Stimulated activated CD4-positive, alpha-beta T cell treated with anti-CD3 and anti-CD28 coated beads, Interleukin-1b, Interleukin-23, amount 100 ng/mL, for 24 hours (primary cell): ENCODE data around the gene MUSTN1.
A peak's percentile ranks its signal among the peaks of the same experiment; 100 is the strongest.

Experiments
- DNase-seq, 4 experiments: peaks; one replicate each; pipeline ENCODE4 v3.0.0-alpha.2; 2020; ENCODE audit warnings: low read depth in 4 of 4, low spot score in 1 of 4

The MUSTN1 gene

GRCh38 chr3:52854013-52854412 is 19.2 kb upstream of the MUSTN1 start:
- DNase-seq: no peak

- DNase-seq: no peak
These were observed 17.6 kb upstream of the MUSTN1 start for GRCh38 chr3:52852419-52852818.

- DNase-seq: no peak
These were observed 16.5 kb upstream of the MUSTN1 start for GRCh38 chr3:52851348-52851747.

- no peak for DNase-seq
These were observed 14.8 kb upstream of the MUSTN1 start for GRCh38 chr3:52849656-52850055.

- no peak for DNase-seq
These were observed 13.8 kb upstream of the MUSTN1 start for GRCh38 chr3:52848617-52849016.

- no peak for DNase-seq
These were observed 12.9 kb upstream of the MUSTN1 start for GRCh38 chr3:52847726-52848125.

- no peak for DNase-seq
These were observed 12.4 kb upstream of the MUSTN1 start for GRCh38 chr3:52847241-52847640.

- DNase-seq: no peak
These were observed 11.7 kb upstream of the MUSTN1 start for GRCh38 chr3:52846432-52846965.

GRCh38 chr3:52845691-52846431 is 11.0 kb upstream of the MUSTN1 start:
- DNase-seq: peak in 1 of 4 experiments; percentile 8

- no peak for DNase-seq
These were observed 10.3 kb upstream of the MUSTN1 start for GRCh38 chr3:52845157-52845556.

GRCh38 chr3:52844290-52844975 is 9.6 kb upstream of the MUSTN1 start:
- DNase-seq: no peak

GRCh38 chr3:52843881-52844280 is 9.1 kb upstream of the MUSTN1 start:
- no peak for DNase-seq

- DNase-seq: no peak
These were observed 8.5 kb upstream of the MUSTN1 start for GRCh38 chr3:52843108-52843865.

GRCh38 chr3:52842424-52842823 is 7.6 kb upstream of the MUSTN1 start:
- DNase-seq: no peak

- no peak for DNase-seq
These were observed 7.1 kb upstream of the MUSTN1 start for GRCh38 chr3:52841981-52842340.

- DNase-seq: no peak
These were observed 6.6 kb upstream of the MUSTN1 start for GRCh38 chr3:52841211-52841980.

- DNase-seq: no peak
These were observed 5.2 kb upstream of the MUSTN1 start for GRCh38 chr3:52839892-52840545.

- no peak for DNase-seq
These were observed 4.4 kb upstream of the MUSTN1 start for GRCh38 chr3:52839268-52839575.

- DNase-seq: no peak
These were observed 3.9 kb upstream of the MUSTN1 start for GRCh38 chr3:52838561-52839267.

- DNase-seq: no peak
These were observed 2.2 kb upstream of the MUSTN1 start for GRCh38 chr3:52836986-52837385.
